OCI-LY3 (cell line): Measurements from ENCODE around the gene SOX12.
A peak's percentile ranks its signal among the peaks of the same experiment; 100 is the strongest.

Source experiments
- H2AFZ ChIP-seq: fragments of 200-600, 300-600 bp; shearing (Covaris generic); 2 replicates; pipeline ENCODE4 v1.6.0; 2014; ENCODE audit warnings: antibody characterized with exemption, low read depth, low read length
- H3K27ac ChIP-seq: fragments of 200-600, 300-600 bp; sonication (generic); 2 replicates; pipeline ENCODE4 v1.5.1; 2014; ENCODE audit warnings: mild to moderate bottlenecking, low read length, moderate library complexity, mixed read lengths
- H3K27me3 ChIP-seq: fragments of 200-600, 300-600 bp; sonication (generic); 2 replicates; pipeline ENCODE4 v1.6.1; 2014; ENCODE audit warnings: low read depth, low read length, mixed read lengths
- H3K36me3 ChIP-seq: fragments of 200-600, 300-600 bp; sonication (generic); replicated peaks from 2 replicates; pipeline ENCODE3; 2014; ENCODE audit warnings: low read depth, low read length, mixed read lengths
- H3K4me1 ChIP-seq: fragments of 300-600, 200-600 bp; sonication (generic); 2 replicates; pipeline ENCODE4 v1.6.1; 2014; ENCODE audit warnings: low read length, mixed read lengths
- H3K4me2 ChIP-seq: fragments of 200-600, 300-600 bp; sonication (generic); 2 replicates; pipeline ENCODE4 v1.6.1; 2014; ENCODE audit warnings: low read length, mixed read lengths
- H3K4me3 ChIP-seq: fragments of 300-600, 200-600 bp; sonication (generic); 2 replicates; pipeline ENCODE4 v1.5.1; 2014; ENCODE audit warnings: antibody characterized with exemption, mild to moderate bottlenecking, low read length, moderate library complexity
- H3K79me2 ChIP-seq: fragments of 300-600, 200-600 bp; shearing (Covaris generic); 2 replicates; pipeline ENCODE4 v1.6.1; 2014; ENCODE audit warnings: mild to moderate bottlenecking, low read length, mixed read lengths
- H3K9ac ChIP-seq: fragments of 300-600, 200-600 bp; shearing (Covaris generic); 2 replicates; pipeline ENCODE4 v1.6.0; 2014; ENCODE audit warnings: mild to moderate bottlenecking, low read length, moderate library complexity
- H3K9me3 ChIP-seq: fragments of 200-600, 300-600 bp; shearing (Covaris generic); 2 replicates; pipeline ENCODE4 v1.6.1; 2014; ENCODE audit warnings: low read length, mixed read lengths; ENCODE audit not compliant: insufficient read depth
- H4K20me1 ChIP-seq: fragments of 200-600, 300-600 bp; sonication (generic); 2 replicates; pipeline ENCODE4 v1.6.1; 2016; ENCODE audit warnings: low read length, mixed read lengths; ENCODE audit not compliant: insufficient read depth
- EZH2phosphoT487 ChIP-seq: fragments of 200-600 bp; shearing (Covaris generic); IDR thresholded peaks from 2 replicates; pipeline ENCODE4 v1.6.1; 2018; ENCODE audit warnings: antibody characterized with exemption, mixed run types, low read depth
- TF ChIP-seq, protein P1 (sequence below): fragments of 200-600, 300-600 bp; sonication (generic); IDR thresholded peaks from 2 replicates; pipeline ENCODE4 v1.5.1; 2014; ENCODE audit warnings: antibody characterized with exemption, low read length, low read depth

Gene SOX12

DNA sequence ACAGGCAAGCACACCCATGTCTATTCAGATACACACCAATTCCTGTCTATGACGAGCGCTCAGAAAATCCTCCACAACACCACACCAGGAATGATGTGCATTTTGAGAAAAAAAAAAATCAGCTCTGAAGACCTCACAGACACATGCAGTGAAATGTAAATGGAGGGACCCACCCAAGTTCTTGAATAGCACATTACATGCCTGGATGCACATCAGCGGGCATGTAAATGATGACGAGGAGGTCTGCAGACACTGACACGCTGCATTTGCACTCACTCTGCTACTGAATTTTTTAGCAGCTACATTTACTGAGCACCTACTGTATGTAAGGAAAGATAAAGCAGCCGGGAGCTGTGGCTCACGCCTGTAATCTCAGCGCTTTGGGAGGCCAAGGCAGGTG lies 36.2 kb downstream of the SOX12 start:
- H3K27ac ChIP-seq, result no peak overlapping the region
- no peaks in the 10 kb centered on the region for H3K9me3 ChIP-seq
- peaks cover 20% of the 10 kb centered on the region for H3K4me1 ChIP-seq
- H3K9ac ChIP-seq, result no peak overlapping the region
- no peaks in the 10 kb centered on the region for H3K36me3 ChIP-seq
- no peaks in the 10 kb centered on the region for H3K79me2 ChIP-seq
- no peaks in the 10 kb centered on the region for H4K20me1 ChIP-seq
- TF ChIP-seq, protein P1, sequence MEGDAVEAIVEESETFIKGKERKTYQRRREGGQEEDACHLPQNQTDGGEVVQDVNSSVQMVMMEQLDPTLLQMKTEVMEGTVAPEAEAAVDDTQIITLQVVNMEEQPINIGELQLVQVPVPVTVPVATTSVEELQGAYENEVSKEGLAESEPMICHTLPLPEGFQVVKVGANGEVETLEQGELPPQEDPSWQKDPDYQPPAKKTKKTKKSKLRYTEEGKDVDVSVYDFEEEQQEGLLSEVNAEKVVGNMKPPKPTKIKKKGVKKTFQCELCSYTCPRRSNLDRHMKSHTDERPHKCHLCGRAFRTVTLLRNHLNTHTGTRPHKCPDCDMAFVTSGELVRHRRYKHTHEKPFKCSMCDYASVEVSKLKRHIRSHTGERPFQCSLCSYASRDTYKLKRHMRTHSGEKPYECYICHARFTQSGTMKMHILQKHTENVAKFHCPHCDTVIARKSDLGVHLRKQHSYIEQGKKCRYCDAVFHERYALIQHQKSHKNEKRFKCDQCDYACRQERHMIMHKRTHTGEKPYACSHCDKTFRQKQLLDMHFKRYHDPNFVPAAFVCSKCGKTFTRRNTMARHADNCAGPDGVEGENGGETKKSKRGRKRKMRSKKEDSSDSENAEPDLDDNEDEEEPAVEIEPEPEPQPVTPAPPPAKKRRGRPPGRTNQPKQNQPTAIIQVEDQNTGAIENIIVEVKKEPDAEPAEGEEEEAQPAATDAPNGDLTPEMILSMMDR, result no peak
- TF ChIP-seq EZH2phosphoT487, result no peak
- peak overlapping the region; percentile 30 for H3K4me2 ChIP-seq
- H3K27me3 ChIP-seq, result peaks cover 8% of the 10 kb centered on the region
- H2AFZ ChIP-seq, result no peak overlapping the region
- H3K4me3 ChIP-seq, result no peak overlapping the region

DNA sequence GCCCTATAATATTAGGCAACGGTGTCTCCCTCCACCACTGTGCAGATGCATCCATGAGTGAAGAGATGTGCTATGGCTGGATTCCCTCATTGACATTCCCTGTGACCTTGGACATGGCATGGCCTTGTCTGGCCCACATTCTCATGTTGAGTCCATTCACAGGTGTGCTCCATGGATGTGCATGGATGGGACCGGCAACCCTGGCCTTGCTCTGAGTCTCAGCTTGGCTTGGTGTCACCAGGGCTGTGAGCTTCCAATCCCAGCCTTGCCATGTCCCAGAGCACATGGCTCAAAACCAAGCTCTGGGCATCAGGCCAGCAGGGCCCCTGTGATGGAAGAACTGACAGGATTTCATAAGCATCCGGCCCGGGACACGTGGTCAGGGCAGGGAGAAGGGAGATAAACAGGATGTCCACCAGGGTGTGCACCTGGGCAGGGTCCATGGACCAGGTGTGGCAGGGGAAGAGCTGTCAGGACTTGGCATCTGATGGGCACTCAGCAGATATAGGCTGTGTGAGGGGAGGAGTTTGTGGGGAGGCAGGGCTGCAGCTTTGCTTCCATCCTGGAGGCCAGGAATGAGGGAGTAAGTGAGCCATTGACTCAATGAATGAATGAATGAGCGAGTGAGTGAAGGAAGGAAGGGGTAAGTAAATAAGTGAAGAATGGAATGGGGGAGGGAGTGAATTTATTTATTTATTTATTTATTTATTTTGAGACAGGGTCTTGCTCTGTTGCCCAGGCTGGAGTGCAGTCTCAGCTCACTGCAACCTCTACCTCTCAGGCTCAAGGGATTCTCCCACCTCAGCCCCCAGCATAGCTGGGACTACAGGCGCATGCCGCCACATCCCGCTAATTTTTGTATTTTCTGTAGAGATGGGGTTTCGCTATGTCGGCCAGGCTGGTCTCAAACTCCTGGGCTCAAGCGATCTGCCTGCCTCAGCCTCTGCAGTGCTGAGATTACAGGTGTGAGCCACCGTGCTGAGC lies 37.2 kb downstream of the SOX12 start:
- Histone ChIP-seq H3K9ac (no peak overlapping the region), H3K36me3 (no peaks in the 10 kb centered on the region), H3K4me3 (no peak overlapping the region), H3K9me3 (no peaks in the 10 kb centered on the region), H3K27me3 (peaks cover 8% of the 10 kb centered on the region), H2AFZ (no peak overlapping the region; the same call in 1 of the 2 replicates), H3K4me1 (peaks cover 20% of the 10 kb centered on the region), H4K20me1 (no peaks in the 10 kb centered on the region), H3K27ac (no peak overlapping the region), H3K4me2 (no peak overlapping the region), H3K79me2 (no peaks in the 10 kb centered on the region)
- TF ChIP-seq, protein P1, result peak; percentile 30
- TF ChIP-seq EZH2phosphoT487, result no peak

GRCh38 chr20:363319-364078 lies 38.1 kb downstream of the SOX12 start:
- Histone ChIP-seq H3K36me3 (no peaks in the 10 kb centered on the region), H3K9ac (no peak overlapping the region), H4K20me1 (no peaks in the 10 kb centered on the region), H3K4me3 (no peak overlapping the region), H3K27ac (no peak overlapping the region), H2AFZ (no peak overlapping the region), H3K4me1 (peaks cover 20% of the 10 kb centered on the region), H3K9me3 (no peaks in the 10 kb centered on the region), H3K27me3 (peaks cover 8% of the 10 kb centered on the region), H3K4me2 (no peak overlapping the region), H3K79me2 (no peaks in the 10 kb centered on the region)
- TF ChIP-seq, protein P1, result no peak
- TF ChIP-seq EZH2phosphoT487, result no peak
